Stimulated activated CD4-positive, alpha-beta T cell treated with anti-CD3 and anti-CD28 coated beads, Interleukin-15, amount 100 ng/mL, for 48 hours (primary cell): ENCODE measurements around the gene CCDC34.

Experiments
- DNase-seq, 2 donors: peaks; one replicate each; pipeline ENCODE4 v3.0.0-alpha.2; 2020; ENCODE audit warnings: low read depth in 2 of 2

Gene CCDC34

DNA sequence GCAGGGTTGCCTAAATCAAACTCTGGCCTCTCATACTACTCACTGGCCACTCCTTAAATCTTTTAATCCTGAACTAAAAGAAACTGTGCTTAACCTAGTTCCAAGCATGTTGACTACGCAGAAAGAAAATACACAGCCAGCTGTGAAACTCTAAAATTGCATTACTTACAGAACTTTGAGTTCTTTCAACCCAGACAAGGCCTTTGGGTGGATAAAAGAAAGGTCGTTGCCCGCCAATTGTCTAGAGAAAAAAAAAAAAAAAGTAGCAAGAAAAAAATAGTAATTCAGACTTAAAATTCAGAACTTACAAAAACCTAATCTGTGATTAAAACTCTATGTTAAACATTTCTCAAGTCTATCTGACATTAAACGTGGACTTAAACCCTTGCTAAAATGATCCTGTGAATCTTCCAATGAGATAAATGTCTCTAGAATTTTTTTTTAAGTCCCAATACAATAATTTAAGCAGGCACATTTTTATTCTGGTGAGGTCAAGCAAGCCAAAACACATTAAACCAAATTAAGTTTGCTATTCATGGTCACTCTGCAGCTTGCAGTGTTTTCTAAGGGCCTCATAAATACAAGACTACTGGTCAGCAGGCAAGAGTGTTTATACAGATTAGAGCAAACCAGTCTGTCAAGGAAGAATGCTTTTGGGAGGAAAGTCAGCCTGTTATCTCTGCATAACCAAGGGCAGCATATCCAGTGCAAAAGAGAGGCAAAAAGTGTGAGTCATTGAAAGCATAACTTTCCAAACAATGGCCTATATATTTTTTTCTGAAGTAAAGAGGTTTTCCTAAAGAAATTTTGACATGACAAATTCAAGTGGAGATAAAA is 29.5 kb upstream of the CCDC34 start:
- no peak for DNase-seq

DNA sequence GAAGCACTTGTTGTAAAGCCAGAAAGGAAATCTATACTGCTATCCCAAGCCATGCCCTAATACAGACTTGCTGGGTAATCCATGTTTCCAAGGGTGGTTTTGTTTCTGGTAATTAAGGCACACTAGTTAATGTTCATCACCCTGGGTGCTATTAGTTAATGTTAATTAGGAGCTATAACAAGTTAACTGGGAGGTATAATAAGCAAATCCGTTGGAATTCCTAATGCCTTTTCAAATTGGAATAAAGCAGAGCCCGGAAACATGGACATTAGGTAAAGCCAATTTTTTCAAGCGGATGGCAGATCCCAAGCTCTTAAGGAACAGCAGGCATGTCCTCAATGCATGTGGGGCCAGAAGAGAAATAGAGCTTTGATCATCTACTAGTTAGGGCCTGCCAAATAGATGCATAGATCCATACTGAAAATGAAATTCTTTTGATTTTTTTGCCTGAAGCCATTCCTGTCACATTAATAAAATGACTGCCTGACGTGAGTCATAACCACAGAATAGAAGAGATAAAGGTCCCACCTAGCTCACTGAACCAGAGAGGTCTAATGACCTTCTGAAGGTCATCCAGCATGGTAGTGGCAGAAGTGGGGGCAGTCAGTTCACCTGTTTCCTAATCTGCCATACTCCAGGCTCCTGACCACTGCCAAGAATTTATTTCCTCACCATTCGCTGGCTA is 28.5 kb upstream of the CCDC34 start:
- no peak for DNase-seq

DNA sequence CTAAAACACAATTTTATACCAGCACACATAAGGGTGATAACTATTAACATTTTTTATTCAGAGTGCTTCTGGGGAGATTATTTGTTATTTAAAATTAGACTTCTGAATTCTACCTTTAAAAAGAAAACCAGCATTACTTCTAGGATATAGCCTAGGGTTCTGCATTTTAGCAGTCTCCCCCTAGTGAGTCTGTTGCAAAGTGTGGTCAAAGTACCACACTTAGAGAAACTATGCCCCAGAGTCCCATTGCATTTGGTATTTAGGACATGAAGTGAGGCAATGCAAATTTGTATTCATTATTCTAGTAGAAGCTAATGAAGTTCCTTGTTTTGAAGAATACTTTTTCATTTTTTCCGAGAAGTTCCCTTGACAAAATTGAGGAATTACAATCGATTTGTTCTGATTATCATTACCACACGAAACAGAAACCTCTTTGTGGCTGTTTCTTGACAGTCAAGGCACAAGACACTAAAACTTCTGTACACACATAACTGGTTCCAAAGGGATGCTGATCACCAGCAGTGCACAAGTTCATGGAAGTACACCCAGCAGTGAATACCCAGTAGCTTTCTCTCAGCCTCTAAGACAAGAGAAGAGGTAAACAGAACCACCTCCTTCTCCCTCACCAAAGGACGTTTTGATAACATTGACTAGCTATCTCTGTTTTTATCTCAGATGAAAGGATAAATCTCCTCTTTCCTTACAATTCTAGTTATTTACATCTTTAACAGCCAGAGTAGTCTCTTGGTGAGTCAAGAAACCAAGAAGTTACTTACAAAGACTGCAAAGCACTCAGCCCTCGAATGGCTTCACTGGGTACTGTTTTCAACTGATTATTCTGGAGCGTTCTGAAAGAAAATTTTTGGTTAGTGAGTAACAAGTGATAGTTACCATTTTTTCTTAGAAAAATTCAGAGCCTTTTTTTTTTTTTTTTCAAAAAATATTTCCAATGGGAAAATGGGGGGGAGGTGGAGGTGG is 27.6 kb upstream of the CCDC34 start:
- DNase-seq, result no peak

DNA sequence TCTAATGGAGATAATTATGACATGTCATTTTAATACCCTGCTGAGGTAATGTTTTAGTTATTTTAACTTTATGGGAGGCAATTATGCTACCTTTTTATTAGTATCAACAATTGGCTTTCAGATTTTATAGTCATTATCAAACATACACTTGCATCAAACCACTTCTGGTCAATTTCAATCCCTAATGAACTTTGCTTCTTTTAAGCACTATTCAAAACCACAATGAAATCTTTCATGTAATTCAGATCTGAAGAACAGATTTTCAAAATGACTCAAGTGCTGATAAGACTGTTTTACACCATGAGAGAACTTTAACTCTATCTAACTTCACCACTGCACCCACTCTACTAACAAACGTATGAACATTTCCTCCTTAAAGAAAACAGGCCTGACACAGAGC is 25.9 kb upstream of the CCDC34 start:
- DNase-seq, result no peak

- DNase-seq, result no peak
Measured at GRCh38 chr11:27388001-27388400, 25.0 kb upstream of the CCDC34 start.

DNA sequence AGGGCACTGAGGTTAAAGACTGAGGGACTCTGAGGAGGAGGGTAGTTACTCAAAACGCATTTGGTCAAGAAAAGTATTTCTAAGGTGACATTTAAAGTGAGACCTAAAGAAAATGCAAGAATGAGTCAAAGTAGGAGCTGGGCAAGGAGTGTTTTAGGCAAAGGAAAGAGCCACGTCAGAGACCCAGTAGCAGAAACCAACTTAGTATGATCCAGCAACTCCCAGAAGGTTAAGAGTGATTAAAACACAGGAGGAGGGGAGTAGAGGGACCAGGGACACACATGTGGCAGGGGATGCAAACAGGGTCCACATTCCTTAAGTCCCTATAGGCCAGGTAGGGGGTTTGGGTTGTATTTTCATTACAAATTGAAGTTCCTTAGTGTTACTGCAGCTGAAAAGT is 24.3 kb upstream of the CCDC34 start:
- DNase-seq, result no peak

DNA sequence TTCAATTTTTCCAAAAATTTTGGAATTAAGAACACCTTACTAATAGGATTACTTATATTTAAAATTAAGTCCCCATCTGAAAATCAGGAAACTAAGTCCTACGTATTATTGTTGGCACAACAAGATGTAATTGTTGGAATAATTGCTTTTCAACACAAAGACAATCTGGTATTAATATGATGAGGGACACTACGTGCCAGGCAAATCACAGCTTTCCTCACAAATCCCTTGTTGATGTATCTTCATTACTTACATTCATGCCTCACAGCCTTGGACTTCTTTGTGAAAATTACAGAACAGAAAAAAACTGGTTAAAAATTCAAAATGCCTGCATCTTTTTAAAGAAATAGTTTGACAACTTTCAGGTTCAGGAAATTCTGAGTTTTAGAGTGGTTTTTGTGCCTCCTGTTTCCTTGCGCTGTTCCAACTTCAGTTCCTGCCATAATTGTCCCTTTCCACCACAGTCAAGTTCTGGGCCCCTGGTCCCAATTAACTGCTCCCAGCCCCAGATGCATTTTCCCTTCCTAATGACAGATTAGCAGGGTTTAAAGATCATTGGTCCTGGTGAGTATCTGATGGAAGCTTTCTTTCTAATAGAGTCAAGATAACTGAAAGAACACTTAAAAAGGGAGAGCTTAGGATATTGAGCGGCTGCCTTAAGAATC is 23.3 kb upstream of the CCDC34 start:
- DNase-seq, result no peak

DNA sequence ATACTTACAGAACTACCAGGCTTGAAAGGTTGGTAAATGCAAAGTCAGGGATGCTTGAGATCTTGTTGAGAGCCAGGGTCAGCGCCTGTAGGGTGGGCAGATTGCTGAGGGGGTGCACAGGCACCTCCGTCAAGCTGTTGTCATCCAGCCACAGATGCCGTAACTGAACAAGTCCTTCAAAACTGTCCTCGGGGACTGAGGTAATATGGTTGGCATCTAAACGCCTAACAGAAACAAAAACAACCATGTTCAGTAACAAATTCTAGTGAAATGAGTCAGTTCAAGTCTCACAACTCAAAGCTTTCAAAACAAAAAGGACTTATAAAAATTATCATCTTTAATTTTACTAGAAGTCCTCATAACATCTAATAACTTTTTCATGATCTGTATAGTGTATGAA is 22.2 kb upstream of the CCDC34 start:
- no peak for DNase-seq

- no peak for DNase-seq
Measured at GRCh38 chr11:27384227-27384626, 21.2 kb upstream of the CCDC34 start.

- no peak for DNase-seq
Measured at GRCh38 chr11:27383645-27384044, 20.6 kb upstream of the CCDC34 start.

DNA sequence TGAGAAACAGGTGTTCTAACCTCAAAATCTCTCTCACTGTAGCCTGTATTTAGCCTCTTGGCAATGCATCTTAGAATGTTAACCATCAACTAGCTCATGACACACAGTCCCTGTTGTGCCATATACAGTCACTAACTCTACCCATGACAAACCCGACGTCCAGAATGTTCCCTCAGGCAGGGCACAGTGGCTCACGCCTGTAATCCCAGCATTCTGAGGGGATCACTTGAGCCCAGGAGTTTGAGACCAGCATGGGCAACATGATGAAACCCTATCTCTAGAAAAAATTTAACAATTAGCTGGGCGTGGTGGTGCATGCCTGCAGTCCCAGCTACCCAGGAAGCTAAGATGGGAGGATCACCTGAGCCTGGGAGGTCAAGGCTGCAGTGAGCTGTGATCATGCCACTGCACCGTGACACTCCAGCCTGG is 18.2 kb upstream of the CCDC34 start:
- DNase-seq, result no peak

- DNase-seq, result no peak
Measured at GRCh38 chr11:27380771-27381170, 17.8 kb upstream of the CCDC34 start.

- DNase-seq, result no peak
Measured at GRCh38 chr11:27379449-27379848, 16.4 kb upstream of the CCDC34 start.

DNA sequence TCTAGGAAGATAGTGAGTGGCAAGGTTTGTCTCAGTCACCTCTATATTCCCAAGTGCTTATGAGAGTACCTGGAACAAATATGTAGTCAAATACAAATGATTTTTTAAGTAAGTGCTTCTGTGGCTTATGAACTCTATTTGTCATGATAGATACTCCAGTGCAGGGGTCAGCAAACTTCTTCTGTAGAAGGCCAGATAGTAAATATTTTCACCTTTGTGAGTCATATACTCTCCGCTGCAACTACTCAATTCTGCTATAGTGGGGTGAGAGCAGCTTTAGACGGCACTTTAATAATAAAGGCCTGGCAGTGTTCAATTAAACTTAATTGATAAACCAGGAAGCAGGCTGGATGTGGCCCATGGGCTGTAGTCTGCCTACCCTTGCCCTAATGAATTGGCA is 12.4 kb upstream of the CCDC34 start:
- no peak for DNase-seq

GRCh38 chr11:27373856-27374602 is 11.0 kb upstream of the CCDC34 start:
- no peak for DNase-seq

DNA sequence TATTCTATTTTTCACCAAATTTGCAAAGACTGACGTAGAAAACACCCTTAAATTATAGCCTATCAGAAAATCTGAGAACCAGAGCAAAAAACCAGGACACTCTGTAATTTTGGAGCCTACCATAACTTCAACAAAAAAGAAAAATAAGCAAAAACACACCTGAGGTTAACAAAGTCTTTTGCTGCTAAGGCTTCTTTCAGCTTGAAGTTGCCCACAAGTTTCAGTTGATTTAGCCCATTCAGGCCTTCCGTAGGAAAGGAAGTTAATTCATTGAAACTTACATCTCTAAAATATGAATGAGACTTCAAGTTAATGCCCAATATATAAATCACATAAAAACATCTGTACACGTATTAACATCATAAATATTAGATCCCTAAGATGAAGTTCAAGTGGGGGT is 10.4 kb upstream of the CCDC34 start:
- no peak for DNase-seq

DNA sequence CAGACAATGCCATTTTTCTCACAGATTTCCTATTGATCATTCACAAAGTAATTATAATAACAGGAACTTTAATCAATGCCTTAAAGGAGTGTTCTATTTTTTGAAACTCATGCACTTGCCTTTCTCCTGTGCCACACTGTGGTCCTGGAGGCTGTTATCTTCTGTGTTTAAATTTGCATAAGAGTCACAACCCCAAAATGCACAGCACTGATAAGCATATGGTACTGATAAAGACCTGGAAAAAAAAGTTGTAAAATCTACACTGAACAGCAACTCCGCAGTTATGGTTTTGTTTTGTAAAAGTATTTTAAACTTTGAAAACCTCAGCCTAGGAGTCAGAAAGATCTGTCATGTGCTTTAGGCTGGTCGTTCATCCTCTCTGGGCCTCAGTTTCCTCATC is 9.1 kb upstream of the CCDC34 start:
- DNase-seq, result no peak

GRCh38 chr11:27371489-27371888 is 8.5 kb upstream of the CCDC34 start:
- no peak for DNase-seq

GRCh38 chr11:27370374-27370773 is 7.4 kb upstream of the CCDC34 start:
- no peak for DNase-seq

GRCh38 chr11:27367881-27368280 is 4.9 kb upstream of the CCDC34 start:
- DNase-seq, result no peak

GRCh38 chr11:27363576-27364117 is 632 bp upstream of the CCDC34 start:
- no peak for DNase-seq
